HS-5 (cell line): ENCODE measurements around the gene ESPNL.

Experiments used
- DNase-seq: peaks from one replicate; pipeline ENCODE4 v3.0.0-alpha.2; 2012; ENCODE audit warnings: low read depth

The ESPNL gene

DNA sequence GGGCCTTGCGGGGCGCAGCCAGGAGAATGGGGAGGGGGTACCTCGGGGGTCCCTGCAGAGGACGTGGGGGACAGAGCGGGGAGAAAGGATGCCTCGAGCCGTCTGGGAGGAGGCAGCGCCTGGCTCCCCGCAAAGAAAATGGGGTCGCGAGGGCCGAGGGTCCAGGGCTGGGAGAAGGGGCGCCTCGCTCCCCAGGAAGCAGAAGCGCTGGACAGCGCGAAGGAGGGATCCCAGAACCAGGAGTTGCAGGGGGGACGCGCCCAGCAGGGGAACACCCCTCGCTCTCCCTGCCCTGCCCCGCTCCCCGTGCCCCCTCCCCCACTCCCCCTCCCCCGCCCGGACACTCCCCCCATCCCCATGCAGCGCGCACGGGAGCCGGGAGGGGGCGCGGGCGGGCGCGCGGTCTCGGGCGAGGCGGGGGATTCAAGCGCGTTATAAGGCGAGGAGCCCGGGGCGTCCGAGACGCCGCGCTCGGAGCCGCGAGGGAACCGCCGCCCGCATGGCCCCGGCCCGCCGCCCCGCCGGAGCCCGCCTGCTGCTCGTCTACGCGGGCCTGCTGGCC is 58.5 kb downstream of the ESPNL start, which contains the start of gene ERFE:
TSS of gene ERFE (plus strand) at position 462 of the 562 bp plus-strand sequence. CDS start at position 500, 38 bp downstream.
- no peak for DNase-seq

DNA sequence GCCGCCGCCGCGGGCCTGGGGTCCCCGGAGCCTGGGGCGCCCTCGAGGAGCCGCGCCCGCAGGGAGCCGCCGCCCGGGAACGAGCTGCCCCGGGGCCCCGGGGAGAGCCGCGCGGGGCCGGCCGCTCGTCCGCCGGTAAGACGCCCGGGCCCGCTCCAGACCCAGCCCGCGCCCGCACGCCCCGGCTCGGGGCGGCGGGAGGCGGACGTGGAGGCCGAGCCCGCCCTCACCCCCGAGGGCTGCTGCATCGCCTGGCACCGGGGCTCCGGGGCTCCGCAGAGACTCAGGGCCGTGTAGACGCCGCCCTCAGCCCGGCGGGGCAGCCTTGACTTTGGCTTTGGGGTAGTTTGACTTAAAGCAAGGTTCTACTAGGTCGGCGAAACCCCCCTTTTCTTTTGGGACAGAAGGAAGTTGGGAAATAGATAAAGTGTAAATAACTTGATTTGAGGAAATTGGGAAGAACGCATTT is 59.0 kb downstream of the ESPNL start:
- DNase-seq: no peak

DNA sequence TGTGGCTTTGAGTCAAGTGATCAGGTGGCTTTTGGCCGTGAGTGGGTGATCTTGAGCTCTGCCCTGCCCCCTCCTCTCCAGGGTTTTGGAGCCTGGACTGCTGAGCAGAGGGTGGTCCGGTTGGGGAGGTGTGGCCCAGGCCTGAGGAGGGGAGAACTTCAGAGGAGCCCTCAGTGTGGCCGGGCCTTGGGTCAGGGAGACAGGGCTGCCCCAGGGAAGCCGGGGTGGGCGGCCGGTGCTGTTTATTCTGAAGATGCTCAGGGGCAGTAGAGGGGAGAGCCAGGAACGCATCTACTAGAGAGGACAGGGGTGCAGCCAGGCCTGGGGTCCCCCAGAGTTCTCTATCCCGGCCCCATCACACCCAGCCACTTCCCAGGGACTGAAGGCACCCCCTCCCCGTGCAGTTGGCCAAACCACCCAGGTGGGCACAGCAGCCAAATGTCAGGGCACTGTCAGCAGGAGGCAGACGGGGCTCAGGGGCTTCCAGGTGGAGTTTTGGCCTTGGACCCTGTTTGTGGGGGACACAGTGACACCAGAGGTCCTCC is 59.6 kb downstream of the ESPNL start:
- no peak for DNase-seq

DNA sequence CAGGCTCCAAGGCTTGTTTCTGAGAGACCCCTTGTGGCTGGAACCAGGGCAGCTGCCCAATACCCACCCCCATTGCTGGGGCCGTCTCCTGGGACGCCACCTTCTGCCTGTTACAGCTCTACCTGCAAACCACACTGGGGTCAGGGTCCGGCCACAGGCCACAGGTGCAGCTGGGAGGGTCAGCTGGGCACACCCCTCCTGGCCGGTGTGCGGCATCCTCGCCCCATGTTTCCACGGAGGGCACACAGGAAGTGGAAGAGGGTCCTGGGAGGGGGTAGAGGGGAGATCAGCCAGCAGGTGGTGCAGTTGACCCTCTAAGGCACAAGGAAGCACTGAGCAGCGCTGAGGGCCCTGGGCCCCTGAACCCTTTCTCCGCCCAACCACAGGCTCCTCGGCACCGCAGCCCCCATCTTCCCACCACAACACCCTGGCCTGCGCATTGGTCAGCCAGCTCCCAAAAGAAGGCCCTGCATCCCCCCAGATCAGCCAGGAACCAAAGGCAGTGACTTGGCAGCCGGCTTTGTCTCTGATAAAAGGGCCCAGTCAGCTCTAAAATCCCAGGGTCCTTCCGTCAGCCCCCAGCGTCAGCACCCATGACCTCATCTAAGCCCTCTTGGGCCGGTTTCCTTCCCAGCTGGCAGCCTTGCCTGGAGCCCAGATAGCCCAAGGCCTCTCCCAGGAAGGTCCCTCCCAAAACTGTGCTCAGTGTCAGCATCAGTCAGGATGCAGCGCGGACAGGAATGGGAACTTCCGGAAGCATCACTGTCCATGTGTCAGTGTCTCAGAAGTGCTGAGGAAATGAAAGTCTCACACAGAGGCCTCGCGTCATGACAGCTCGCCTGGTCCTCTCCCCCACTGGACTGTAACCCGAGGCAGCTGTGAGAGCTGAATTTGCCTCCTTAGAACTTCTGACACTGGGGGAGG is 60.3 kb downstream of the ESPNL start:
- no peak for DNase-seq

DNA sequence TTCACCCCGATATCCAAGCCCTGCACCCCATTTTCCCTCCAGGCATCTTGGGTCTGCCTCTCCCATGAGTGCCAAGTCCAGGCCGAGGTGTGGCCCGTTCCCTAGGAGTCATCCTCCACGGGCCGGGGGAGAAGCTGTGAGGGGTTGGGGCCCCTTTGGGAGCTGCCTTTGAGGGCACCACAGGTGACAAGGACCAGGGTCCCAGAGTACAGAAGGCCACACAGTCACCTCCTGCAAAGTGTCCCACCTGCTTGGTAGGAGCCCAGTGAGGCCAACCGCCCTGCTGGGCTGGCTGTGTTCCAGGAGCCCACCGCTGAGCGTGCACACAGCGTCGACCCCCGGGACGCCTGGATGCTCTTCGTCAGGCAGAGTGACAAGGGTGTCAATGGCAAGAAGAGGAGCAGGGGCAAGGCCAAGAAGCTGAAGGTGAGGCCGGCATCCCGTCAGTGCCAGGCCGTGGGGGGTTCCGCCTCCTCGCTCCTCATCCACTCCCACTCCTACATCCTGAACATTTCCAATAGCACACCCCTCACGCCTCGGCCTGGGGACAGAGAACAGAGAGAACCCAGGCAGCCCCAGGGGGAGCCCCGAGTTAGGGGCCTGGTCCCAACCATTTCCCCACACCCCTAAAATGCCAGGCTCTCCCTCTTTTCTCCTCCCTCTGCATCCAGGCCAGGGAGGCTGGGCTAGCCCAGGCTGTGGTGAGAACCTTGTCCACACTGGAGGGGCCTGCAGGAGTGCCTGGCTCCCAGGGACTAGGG is 61.3 kb downstream of the ESPNL start:
- no peak for DNase-seq

DNA sequence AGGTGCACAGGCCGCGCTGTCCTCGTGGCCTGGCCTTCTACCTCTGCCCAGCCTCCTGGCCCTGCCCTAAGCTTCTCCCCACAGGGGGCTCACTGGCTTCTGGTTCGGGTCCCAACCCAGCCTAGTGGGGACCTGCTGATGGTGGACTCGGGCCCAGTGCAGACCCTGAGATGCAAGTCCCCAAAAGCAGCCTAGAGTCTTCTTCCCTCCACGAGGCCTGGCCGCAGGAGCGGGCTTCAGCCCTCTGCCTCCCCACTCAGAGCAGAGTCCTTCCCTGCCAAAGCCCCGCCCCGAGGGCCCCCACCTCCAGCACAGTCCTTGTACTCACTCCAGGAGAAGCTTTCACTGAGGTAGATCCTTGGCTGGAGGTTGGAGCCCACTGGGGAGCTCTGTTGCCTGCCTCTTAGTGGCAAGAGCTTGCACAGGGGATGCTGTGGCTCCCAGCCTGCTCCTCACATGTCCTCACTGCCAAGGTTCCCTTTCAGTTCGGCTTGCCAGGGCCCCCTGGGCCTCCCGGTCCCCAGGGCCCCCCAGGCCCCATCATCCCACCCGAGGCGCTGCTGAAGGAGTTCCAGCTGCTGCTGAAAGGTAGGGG is 62.2 kb downstream of the ESPNL start:
- no peak for DNase-seq

DNA sequence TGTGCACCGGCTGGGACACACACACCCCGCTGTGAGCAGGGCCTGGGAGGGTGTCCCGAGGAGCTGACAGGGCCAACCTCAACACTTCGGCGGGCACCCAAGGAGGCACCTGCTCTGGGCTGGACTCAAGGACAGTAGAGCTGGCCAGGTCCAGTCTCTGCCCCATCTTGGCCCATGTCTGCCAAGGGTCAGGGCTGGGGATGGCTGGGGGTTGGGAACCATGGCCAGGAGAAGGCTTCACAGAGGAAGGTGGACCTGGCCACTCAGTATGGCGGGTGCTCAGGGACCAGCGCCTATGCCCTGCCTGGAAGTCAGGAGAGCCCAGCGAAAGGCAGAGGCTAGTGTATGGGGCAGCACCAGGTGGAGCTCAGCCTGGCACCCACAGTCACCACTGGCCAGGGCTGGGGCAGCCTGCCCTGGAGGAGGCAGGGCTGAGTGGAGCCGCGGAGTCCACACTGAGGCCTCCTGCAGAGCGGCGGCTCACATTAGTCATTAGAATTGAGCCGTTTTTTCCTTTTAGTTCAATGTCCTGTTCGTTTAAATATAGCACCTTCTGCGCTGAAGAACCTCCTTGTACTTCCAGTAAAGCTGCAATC is 62.8 kb downstream of the ESPNL start:
- DNase-seq: no peak

DNA sequence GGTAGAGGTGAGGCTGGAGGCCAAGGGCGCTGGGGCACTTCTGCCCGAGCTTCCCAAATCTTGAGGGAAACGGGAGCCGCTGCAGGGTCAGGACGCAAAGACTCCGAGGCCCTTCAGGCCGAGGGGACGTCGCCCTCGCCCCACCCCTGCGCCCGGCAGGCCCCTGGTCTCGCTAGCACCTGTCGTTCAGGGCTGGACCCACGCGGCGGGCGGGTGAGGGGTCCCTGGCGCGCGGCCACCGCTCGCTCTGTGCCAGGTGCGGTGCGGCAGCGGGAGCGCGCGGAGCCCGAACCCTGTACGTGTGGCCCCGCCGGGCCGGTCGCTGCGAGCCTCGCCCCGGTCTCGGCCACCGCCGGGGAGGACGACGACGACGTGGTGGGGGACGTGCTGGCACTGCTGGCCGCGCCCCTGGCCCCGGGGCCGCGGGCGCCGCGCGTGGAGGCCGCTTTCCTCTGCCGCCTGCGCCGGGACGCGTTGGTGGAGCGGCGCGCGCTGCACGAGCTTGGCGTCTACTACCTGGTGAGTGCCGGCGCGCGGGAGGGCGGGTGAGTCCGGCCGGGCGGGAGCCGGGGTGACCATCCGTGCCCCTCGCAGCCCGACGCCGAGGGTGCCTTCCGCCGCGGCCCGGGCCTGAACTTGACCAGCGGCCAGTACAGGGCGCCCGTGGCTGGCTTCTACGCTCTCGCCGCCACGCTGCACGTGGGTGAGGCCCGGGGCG is 63.5 kb downstream of the ESPNL start:
- DNase-seq: no peak

DNA sequence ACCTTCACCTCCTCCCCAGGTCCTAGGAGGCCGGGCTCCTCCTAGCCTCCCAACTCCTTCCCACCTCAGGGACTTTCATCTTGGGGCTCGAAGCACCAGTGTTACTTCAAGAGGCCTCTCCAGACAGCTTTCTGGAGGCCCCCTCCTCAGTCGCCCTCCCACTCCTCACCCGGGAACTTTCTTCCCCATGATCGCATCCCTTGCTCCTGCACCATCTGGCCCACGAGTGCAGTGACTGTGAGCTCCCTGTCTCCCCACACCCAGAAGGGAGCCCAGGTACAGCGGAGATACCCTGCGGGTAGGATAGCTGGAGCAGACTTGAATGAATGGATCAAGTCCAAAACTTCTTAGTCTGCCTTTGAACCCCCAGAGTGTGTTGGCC is 64.8 kb downstream of the ESPNL start:
- DNase-seq: no peak

DNA sequence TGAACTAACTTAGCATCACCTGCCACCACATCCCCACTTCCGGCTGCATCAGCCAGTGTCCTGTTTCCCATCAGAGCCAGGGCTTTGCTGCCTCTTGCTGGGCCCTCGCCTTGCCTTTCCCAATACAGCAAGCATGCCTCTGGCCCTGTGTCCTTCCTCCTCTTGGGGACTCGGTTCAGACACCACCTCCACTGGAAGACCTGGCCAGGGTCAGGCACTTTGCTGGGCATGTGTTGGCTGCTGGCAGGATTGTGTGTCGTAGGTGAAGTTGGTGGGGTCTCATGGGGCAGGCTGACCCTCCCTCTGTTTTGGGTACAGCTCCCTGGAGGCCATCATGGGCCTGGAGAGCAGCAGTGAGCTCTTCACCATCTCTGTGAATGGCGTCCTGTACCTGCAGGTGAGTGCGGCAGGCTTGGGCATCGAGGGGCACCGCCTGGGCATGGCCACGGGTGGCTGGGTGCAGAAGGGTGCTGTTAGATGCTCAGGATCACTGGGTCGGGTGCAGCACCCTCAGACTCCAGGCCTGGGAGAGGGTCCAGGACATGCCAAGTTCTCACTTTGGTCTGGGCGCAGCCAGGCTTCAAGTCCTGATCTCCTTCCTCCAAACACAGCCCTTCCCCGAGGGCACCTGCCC is 65.3 kb downstream of the ESPNL start:
- DNase-seq: no peak

DNA sequence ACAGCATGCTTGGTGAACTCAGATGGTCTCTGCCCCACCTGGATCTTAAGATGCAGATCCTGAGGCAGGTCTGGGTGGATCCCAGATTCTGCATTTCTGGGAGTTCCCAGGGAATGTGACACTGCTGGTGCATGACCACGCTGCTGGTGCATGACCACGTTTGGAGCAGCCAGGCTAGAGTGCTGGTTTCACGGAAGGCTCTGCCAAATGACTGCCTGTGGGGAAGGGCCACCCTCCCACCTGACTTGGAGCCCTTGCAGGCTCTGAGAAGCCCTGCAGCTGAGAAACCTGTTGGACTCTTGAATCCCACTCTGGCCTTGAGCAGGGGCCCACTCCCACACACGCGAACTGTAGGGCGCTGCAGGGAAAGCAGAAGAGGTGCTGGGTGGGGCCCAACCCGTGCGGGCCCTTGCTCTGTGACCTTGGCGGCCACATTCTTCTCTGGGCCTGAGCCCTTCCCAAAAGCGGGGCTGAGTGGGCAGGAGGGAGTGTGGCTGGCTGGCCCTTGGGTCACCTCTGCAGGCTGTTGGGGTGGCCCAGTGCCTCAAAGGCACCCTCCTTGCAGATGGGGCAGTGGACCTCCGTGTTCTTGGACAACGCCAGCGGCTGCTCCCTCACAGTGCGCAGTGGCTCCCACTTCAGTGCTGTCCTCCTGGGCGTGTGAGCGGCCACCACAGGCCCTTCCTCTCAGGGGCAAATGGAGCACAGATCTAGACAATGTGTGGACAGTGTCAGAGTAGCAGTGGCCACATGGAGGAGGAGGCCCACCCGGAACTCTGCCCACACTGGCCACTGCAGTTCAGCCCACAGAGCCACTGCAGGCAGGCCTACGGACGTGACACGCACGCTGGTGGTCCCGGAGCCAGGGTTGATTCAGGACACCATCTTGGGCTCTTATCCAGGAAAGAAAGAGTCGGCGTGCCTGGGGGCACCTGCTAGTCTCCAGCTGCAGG is 66.5 kb downstream of the ESPNL start:
- DNase-seq: no peak

DNA sequence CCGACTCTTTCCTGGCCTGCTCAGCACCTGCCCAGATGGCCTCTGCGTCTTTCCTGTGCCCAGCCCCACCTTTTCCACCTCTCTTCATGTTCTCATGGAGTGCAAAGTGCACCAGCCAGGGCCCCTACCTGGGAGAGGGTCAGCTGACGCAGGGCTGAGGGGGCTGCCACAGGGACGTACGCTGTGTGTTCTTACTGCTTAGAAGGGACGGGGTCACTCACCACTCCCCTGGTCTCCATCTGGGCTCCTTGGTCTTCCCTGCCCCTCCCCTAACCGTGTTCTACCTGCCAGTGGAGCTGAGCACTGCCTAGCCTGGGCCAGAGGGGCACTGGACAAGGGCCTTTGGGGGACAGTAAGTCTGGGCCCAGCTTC is 67.2 kb downstream of the ESPNL start:
- no peak for DNase-seq

DNA sequence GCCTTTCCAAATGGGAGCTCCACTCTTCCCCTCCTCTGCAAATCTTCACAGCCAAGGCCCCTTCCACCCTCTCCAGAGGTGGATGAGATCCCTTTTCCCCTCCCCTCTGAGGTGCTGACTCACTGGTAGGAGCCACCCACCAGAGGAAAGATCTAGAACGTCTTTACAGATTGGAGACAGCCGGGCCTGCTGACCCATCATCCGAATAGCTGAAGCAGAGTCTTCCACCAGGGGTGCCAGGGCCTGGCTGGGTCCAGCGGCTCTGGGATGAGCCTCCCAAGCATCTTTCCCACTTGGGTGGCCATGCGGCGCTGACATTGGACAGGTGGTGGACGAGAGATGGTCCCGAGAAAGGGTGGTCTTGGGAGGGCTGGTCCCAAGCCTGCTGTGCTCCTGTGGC is 67.6 kb downstream of the ESPNL start:
- DNase-seq: no peak

DNA sequence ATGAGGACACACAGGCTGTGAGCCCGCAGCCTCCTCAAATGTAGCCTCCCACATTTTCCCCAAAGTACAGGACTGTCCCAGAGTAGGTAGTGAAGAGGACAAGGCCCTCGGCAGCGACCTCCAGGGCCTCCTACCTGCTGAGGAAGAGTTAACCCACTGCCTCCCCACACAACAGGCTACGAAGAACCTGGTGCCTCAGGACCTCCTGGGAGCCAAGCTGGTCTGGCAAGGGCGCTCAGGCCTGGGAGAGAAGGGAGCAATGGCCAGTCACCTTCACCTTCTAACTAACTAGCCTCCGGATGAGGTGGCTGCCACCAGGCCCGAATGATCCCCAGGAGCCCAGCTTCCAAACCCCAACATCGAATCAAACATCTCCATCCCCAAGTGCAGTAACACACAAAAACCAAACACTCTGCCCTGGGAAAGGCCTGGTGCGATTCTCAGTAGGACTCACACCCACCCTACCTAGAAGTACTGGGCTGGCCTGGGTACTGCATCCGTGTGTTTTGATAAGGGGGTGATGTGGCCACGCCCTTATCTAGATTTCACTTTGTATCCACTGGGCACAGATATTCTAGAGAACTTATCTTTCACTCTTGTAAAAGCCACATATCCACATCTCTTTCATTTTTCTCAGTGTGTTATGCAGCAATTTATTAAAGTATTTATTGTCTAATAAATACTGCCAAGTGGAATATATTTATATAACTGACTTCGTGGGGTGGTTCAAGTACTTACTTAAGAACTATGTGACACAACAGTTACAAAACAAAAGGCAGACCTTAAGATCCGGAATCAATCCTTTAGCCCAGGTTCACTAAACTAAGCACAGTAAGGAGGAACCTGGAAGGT is 68.3 kb downstream of the ESPNL start:
- DNase-seq: no peak

DNA sequence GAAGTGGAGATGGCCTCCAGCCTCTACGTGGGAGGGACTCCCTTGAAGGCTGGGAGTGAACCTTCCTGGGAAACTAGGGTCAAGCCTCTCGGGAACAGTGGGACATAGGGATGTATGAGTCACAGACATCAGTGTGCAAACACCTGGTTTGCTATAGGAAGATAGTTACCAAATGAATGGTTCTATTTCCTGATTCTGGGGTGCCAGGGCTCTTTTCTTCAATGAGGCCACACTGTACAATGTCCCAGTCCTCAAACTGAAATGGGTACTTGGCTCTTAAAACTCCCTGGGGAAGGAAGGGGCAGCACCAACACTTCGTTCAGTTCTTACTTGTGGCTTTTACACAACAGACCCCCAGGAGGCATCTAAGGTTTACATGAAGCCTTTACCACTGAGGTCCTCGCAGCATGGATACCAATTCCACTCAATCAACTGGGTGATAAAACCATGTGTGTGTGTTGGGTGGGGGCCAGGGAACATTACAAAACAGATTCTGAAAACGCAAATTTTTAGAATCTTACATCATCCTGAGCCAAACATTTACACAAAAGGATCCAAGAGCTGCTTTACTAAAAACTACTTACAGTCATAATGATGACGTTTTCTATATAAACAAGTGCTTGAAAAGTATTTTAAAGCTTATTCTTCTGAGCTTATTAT is 69.0 kb downstream of the ESPNL start:
- peak; percentile 87 for DNase-seq

DNA sequence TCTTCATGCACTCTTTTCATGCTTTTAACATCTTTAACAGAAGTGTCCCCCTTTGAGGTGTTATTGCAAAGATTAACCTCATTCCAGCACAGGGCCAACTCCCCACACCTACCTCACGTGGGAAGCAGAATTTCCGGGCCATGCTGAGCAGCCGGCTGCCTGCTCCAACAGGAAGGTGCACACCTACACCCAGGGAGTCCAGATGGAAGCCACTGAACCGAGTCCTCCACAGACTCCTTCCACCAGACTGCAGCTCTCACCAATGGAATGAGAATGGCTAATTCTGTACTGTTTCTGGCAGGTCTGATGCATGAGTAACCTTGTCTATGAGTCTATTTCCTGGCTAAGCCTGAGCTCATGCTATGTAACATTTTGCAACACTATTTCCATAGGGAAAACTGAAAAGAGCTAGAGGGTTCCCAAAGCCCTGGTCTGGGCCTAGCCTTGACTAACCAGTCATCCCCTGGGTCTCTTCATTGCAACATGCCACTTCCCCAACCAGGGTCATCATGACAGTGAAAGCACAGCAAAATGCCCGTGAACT is 69.6 kb downstream of the ESPNL start:
- DNase-seq: peak; percentile 99

DNA sequence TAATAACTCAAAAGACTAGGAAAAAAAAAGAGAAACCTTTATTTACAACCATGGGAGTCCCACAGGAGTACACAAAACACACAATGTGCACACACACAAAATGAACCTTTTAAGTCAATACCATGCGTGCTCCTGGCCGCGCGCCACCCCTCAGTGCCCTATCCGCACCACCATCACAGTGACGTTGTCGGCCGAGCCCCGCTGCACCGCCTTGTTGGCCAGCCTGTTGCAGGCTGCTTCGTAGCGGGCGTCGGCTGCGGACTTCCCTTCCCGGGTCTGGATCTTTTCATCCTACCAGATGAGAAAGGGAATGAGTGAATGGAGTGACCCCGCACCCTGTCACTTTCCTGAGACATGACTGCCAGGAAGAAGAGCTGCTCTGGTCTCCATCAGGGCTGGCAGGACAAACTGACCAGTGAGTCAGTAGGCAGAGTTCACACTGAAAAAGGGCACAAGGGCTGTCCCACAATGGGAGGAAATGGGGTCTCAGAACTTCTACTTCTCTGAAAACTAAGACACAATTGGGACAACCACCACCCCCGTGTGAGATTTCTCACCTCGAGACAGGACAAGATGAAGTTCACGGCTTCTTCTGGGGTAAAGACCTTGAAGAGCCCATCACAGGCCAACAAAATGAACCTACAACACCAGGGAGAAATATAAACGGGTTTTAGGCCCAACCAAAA is 70.4 kb downstream of the ESPNL start:
- DNase-seq: no peak
